Fibroblast of villous mesenchyme (primary cell): ENCODE data around the gene FLT3LG. TPM values are rescaled to one million over a fixed set of nuclear protein-coding genes. Genes with fewer than 3 reads are reported as not detected.
"Not testable (repeated sequence)": the region's sequence is repeated elsewhere in the genome, so short reads cannot be mapped to it uniquely, and the experiment has no call there.

Source experiments
- DNase-seq: peaks from one replicate; pipeline ENCODE4 v3.0.0-alpha.2; 2010; ENCODE audit warnings: low read depth
- H3K4me3 ChIP-seq: 2 replicates; pipeline ENCODE4 v1.5.1; 2011; ENCODE audit warnings: low read depth, mild to moderate bottlenecking, low read length
- total RNA-seq: library from RNA; depleted of rRNA; stranded (reverse); fragments of >200 nt; gene quantifications from 2 replicates; pipeline ENCODE4 v1.2.3, GENCODE V29; 2012
- TF ChIP-seq, protein P1 (sequence below): IDR thresholded peaks from 2 replicates; pipeline ENCODE4 v1.5.1; 2012; ENCODE audit warnings: low read depth, mild to moderate bottlenecking, low read length; ENCODE audit not compliant: insufficient read depth

Gene FLT3LG
- total RNA-seq, 1 donor: 2.6 TPM

DNA sequence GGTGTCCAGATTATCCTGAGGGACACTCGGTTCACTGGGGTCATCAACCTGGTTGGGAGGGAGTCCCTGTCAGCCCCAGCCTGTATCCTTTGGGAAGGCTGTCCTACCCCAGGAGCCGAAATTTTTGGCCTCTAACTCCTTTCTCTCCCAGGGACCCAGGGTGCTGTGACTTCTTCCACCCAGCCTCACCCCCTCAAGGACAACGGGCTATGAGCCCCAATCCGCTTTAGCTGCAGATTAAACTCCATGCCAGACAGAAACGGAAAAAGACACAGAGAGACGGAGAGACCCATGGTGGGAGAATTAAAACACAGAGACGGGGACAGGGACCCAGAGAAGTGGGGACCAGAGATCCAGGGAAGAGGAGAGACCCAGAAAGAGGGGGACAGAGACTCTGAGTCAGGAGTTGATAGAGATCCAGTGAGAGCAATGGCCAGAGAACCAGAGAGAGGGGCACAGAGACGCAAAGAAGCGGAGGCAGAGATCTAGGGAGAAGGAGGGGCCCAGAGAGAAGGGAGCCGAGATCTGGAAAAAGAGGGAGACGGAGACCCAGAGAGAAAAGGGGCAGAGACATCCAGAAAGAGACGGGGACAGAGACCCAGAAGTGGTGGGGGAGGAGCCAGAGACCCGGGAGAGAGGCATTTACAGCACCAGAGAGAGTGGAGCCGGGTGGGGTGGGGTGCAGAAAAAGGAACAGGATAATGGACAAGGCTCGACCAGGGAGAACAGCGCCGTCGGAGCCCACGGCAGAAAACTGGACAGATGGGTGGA, 33.4 kb upstream of the FLT3LG start:
- no peak for DNase-seq

DNA sequence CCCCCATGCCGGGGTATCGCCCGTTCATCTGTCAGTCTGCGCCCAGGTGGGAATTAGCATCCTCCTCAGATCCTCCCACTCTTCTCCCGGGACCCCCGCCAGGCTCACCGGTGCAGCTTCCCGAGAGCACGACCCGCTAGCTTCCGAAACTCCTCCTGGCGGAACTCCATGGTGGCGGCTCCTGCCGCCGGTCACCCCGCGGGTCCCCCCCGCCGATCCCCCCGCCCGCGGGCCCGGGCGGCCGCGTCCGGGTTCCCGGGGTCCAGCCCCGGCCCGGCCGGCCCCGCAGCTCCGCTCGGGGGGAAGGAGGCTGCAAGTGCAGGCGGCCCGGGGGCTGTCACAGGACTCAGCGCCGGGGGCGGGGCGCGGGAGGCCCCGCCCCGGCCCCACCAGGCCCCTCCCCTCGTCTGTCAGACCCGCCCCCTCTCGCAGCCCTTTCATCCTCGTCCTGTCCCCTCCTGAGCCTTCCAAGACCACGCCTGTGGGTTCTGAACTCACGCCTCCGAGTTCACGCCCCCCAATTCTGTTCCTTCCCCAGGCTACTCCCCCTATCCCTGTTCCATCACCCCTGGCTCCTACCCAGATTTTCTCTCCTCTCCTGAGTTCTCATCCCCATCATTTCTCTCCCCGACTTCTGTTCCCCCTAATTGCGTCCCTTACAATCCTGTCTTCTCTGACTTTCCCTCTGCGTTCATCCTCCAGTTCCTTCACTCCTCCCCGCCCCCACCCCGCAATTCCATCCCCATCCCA, 32.6 kb upstream of the FLT3LG start, which contains the start of gene SLC17A7:
TSS of gene SLC17A7 (minus strand) at position 318 of the 750 bp plus-strand sequence. CDS start at position 170, 148 bp downstream.
- TF ChIP-seq, protein P1, sequence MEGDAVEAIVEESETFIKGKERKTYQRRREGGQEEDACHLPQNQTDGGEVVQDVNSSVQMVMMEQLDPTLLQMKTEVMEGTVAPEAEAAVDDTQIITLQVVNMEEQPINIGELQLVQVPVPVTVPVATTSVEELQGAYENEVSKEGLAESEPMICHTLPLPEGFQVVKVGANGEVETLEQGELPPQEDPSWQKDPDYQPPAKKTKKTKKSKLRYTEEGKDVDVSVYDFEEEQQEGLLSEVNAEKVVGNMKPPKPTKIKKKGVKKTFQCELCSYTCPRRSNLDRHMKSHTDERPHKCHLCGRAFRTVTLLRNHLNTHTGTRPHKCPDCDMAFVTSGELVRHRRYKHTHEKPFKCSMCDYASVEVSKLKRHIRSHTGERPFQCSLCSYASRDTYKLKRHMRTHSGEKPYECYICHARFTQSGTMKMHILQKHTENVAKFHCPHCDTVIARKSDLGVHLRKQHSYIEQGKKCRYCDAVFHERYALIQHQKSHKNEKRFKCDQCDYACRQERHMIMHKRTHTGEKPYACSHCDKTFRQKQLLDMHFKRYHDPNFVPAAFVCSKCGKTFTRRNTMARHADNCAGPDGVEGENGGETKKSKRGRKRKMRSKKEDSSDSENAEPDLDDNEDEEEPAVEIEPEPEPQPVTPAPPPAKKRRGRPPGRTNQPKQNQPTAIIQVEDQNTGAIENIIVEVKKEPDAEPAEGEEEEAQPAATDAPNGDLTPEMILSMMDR: no peak
- peak within 1 kb of the TSS; percentile 76 for H3K4me3 ChIP-seq

More for the DNA sequence above, 33.4 kb upstream of the FLT3LG start:
- H3K4me3 ChIP-seq: no peak overlapping the region
- TF ChIP-seq, protein P1: no peak

DNA sequence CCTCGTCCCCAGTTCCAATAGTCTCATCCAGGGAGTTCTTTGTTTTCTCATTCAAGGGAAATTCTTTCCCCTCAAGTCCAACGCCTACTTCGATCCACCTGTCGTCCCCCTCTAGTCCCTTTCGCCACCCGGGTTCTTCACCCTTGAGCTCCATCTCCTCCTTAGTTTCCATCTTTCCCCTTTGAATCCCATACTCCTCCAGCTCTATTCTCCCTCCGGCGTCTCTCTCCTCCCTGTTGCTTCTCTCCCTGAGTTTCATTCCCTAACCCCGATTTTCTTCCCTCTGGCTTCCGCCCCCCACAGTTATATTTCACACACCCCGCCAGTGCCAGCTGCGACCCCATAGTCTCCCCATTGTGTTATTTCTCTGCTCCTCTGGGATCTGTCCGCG, 32.1 kb upstream of the FLT3LG start:
- DNase-seq: no peak
- no peak overlapping the region for H3K4me3 ChIP-seq
- TF ChIP-seq, protein P1: no peak

More for the DNA sequence above, 32.6 kb upstream of the FLT3LG start, which contains the start of gene SLC17A7:
- no peak for DNase-seq

DNA sequence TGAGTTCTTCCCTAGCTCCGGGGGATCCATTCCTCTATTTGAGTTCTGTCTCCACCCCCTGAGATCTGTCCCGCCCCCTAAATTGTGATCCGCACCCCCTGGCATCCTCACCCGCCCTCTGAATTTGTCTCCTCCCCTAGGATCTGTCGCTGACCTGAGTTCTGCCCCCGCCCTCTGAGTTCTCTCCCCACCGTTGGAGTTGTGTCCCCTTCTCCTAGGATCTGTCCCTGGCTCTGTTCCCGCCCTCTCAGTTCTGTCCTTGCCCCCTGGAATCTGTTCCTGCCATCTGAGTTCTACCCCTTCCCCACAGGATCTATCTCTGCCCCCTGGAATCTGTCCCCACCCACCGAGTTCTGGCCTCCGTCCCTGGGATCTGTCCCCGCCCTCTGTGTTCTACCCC, 31.7 kb upstream of the FLT3LG start:
- DNase-seq: no peak
- TF ChIP-seq, protein P1: no peak

DNA sequence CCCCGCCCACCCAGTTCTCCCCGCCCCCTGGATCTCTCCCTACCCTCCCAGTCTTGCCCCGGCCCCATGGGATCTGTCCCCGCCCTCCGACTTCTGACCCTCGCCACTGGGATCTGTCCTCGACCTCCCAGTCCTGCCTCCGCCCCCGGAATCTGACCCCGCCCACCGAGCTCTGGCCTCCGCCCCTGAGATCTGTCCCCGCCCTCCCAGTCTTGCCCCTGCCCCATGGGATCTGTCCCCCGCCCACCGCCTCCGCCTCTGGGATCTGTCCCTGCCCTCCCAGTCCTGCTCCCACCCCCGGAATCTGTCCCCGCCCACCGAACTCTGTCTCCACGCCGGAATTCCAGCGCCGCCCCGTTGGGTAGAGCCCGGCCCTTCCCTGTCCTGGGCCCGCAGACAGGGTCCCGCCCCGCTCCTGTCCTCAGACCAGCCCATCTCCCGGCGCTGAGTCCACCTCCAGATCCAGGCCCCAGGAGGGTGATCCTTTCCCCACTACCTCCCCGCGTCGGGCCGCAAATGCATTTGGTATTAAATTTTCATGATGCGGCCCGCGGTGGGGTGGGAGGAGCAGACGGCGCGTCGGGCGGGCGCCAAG, 31.1 kb upstream of the FLT3LG start:
- DNase-seq: peak; percentile 87
- TF ChIP-seq, protein P1: no peak

More for the DNA sequence above, 31.7 kb upstream of the FLT3LG start:
- peak overlapping the region; percentile 76 for H3K4me3 ChIP-seq

DNA sequence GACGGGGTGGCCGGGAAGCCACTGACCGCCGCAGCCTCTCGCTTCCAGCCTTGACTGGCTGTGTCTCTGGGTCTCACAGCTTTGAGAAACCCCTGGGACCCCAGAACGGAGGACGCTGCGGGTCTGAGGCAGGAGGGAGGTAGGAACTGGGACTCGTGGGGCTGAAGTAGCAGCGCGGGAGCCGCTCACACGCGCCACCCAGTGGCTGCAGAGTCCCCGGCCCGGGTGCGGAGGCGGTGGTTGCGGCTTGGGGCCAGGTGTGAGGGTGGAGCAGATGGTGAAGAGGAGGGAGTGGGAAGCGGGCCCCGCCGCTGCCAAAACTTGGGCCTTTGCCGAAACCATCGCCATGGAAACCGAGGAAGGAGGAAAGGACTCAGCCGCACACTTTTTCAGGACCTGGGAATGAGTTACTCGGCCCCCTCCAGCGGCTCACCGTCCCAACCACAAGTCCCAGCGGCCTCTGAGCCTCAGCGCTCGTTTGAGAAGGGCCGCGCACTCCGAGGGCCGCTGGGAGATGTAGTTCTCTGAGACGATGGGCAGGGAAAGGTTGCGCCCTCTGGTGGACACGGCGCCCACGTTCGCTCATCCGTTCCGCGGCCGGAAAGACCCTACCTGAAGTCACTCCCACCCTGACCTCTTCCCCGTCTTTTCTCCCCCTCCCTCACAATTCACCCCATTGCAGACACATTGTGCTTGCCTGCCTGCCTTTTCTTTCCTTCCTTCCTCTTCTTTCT, 30.5 kb upstream of the FLT3LG start:
- peak overlapping the region; percentile 76 for H3K4me3 ChIP-seq
- TF ChIP-seq, protein P1: peak; percentile 81
- DNase-seq: peak; percentile 93

More for the DNA sequence above, 31.1 kb upstream of the FLT3LG start:
- H3K4me3 ChIP-seq: peak overlapping the region; percentile 76

DNA sequence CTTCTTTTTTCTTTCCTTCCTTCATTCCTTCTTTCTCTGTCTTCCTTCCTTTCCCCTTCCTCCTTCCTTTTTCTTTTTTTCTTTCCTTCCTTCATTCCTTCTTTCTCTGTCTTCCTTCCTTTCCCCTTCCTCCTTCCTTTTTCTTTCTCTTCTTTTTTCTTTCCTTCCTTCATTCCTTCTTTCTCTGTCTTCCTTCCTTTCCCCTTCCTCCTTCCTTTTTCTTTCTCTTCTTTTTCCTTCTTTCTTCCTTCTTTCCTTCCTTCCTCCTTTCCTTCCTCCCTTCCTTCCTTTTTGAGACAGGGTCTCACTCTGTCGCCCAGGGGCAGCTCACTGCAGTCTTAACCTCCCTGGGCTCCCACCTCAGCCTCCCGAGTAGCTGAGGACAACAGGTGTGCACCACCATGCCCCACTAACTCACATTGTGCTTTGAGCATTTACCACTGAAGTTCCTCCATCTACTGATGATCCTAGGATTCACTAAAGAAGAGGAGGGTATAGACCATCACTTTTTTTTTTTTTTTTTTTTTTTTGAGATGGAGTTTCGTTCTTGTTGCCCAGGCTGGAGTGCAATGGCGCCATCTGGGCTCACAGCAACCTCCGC, 29.8 kb upstream of the FLT3LG start:
- not testable (repeated sequence) for DNase-seq, H3K4me3 ChIP-seq
